HG03469 (cell line): ENCODE measurements around the gene MAD2L1BP.
"Not testable (repeated sequence)": the region's sequence is repeated elsewhere in the genome, so short reads cannot be mapped to it uniquely, and the experiment has no call there.

Source experiments
- ATAC-seq: cut with Tn5 transposase; IDR thresholded peaks from one replicate; pipeline ENCODE4 v1.9.1; 2021; ENCODE audit warnings: mild to moderate bottlenecking, moderate library complexity, moderate number of reproducible peaks; ENCODE audit not compliant: unreplicated experiment

MAD2L1BP gene

GRCh38 chr6:43635387-43636307 is at the start of gene MAD2L1BP:
Gene MAD2L1BP, plus strand, starts transcription at chr6:43635840. Its CDS starts 36 bp downstream, at chr6:43635876.
- peak; percentile 51 for ATAC-seq

GRCh38 chr6:43588194-43588593 is 47.4 kb upstream of the MAD2L1BP start:
- no peak for ATAC-seq

- ATAC-seq = not testable (repeated sequence)
Measured at GRCh38 chr6:43589564-43589963, 46.1 kb upstream of the MAD2L1BP start.

- ATAC-seq = no peak
Measured at GRCh38 chr6:43593938-43594337, 41.7 kb upstream of the MAD2L1BP start.

- no peak for ATAC-seq
Measured at GRCh38 chr6:43600595-43600994, 35.0 kb upstream of the MAD2L1BP start.

- ATAC-seq = no peak
Measured at GRCh38 chr6:43604174-43604573, 31.5 kb upstream of the MAD2L1BP start.

- no peak for ATAC-seq
Measured at GRCh38 chr6:43606019-43606418, 29.6 kb upstream of the MAD2L1BP start.

- ATAC-seq = no peak
Measured at GRCh38 chr6:43608310-43608763, 27.3 kb upstream of the MAD2L1BP start.

- ATAC-seq = no peak
Measured at GRCh38 chr6:43608807-43609206, 26.8 kb upstream of the MAD2L1BP start.

- no peak for ATAC-seq
Measured at GRCh38 chr6:43609402-43609801, 26.2 kb upstream of the MAD2L1BP start.

- ATAC-seq = no peak
Measured at GRCh38 chr6:43610431-43610830, 25.2 kb upstream of the MAD2L1BP start.

- no peak for ATAC-seq
Measured at GRCh38 chr6:43613721-43614395, 21.8 kb upstream of the MAD2L1BP start.

GRCh38 chr6:43614396-43614730 is 21.3 kb upstream of the MAD2L1BP start:
- no peak for ATAC-seq

- ATAC-seq = no peak
Measured at GRCh38 chr6:43616725-43617472, 18.7 kb upstream of the MAD2L1BP start.

GRCh38 chr6:43621078-43621835 is 14.4 kb upstream of the MAD2L1BP start:
- ATAC-seq = no peak

- no peak for ATAC-seq
Measured at GRCh38 chr6:43621836-43622180, 13.8 kb upstream of the MAD2L1BP start.

- ATAC-seq = no peak
Measured at GRCh38 chr6:43622541-43622940, 13.1 kb upstream of the MAD2L1BP start.

GRCh38 chr6:43623880-43624785 is 11.5 kb upstream of the MAD2L1BP start:
- ATAC-seq = no peak

- ATAC-seq = no peak
Measured at GRCh38 chr6:43624786-43625288, 10.8 kb upstream of the MAD2L1BP start.
